Measurements from ENCODE around the gene C1S. TPM values are rescaled to one million over a fixed set of nuclear protein-coding genes. Genes with fewer than 3 reads are reported as not detected.

Gene C1S
- total and polyA plus RNA-seq, 2 donors (not counting 3 experiments of a cell fraction or from before 2014, with no cell fraction given): 0.32 to 0.38 TPM

DNA sequence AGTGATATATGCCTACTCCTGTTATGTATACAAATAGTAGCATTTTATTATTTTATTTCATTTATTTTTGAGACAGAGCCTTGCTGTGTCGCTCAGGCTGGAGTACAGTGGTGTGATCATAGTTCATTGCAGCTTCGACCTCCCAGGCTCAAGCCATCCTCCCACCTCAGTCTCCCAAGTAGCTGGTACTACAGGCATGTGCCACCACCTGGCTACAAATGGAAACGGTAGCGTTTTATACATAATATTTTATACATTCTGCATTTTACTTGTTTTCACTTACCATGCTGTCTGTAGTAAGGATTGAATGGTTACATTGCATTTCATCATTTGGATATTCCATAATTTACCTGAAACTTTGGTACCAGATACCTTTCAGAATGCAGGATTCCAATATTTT is 17.6 kb downstream of the C1S start:
- H3K9ac ChIP-seq (replicated peaks; ENCODE audit: extremely low read depth, insufficient read depth, low read length): no peak overlapping the region
- H3K36me3 ChIP-seq (ENCODE audit: control insufficient read depth in 2 of 2, extremely low read depth in 1 of 2, insufficient read depth in 2 of 2, low read length in 2 of 2): no peaks in the 10 kb centered on the region
- no peak for TF ChIP-seq MYC (IDR thresholded peaks at IDR 0.05; ENCODE audit: low read depth, low read length)
- TF ChIP-seq GATA2 (IDR thresholded peaks at IDR 0.05; ENCODE audit: insufficient read depth, insufficient read length, low read depth, low read length): no peak
- no peak for TF ChIP-seq POLR2A (IDR thresholded peaks at IDR 0.05; ENCODE audit: low read depth, low read length)
- TF ChIP-seq, protein P1, sequence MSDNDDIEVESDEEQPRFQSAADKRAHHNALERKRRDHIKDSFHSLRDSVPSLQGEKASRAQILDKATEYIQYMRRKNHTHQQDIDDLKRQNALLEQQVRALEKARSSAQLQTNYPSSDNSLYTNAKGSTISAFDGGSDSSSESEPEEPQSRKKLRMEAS (IDR thresholded peaks at IDR 0.05; ENCODE audit: insufficient read depth, insufficient read length): no peak
- no peak for TF ChIP-seq POLR2AphosphoS5 (IDR thresholded peaks at IDR 0.05; ENCODE audit: insufficient read depth, low read depth, low read length)
- TF ChIP-seq CTCF (IDR thresholded peaks at IDR 0.05; ENCODE audit: extremely low read depth in 1 of 2, insufficient read depth in 1 of 2, low read depth in 1 of 2, low read length in 2 of 2): no peak
- no peak for TF ChIP-seq EZH2 (IDR thresholded peaks at IDR 0.05; ENCODE audit: borderline replicate concordance, low read depth, low read length, severe bottlenecking)
- no peak for TF ChIP-seq FOS (IDR thresholded peaks at IDR 0.05; ENCODE audit: borderline replicate concordance, insufficient read depth, low read length)
- no peak for TF ChIP-seq JUN (IDR thresholded peaks at IDR 0.05; ENCODE audit: borderline replicate concordance, insufficient read depth, insufficient read length, low read depth)
- H2AFZ ChIP-seq (ENCODE audit: low read depth, low read length): no peak overlapping the region
- DNase-seq (ENCODE audit: low read depth, low spot score) (no peak), FAIRE-seq (no peak)
- dilution Hi-C loops (cut with MboI; ENCODE audit: extremely low pct_ligation_motif_present, low sequenced_read_pairs) (no loop called here), intact Hi-C loops (cut with micrococcal nuclease) (no loop called here)
- CTCF ChIA-PET: no interaction called here
- BruUV-seq (replicated peaks): no TSS peak
- POLR2A ChIA-PET: no interaction called here
- H3K79me2 ChIP-seq (ENCODE audit: control insufficient read depth, insufficient read depth, low read length): no peaks in the 10 kb centered on the region
- no peaks in the 10 kb centered on the region for H3K4me1 ChIP-seq (ENCODE audit: control insufficient read depth, extremely low read depth, insufficient read depth, low read length)
- peaks cover 3 to 12% of the 10 kb centered on the region in 2 experiments for H3K27me3 ChIP-seq (ENCODE audit: control insufficient read depth in 2 of 2, insufficient read depth in 2 of 2, low read length in 2 of 2)
- no peaks in the 10 kb centered on the region for H3K9me1 ChIP-seq (replicated peaks; ENCODE audit: control insufficient read depth, extremely low read depth, insufficient read depth, low read length)
- H4K20me1 ChIP-seq (replicated peaks; ENCODE audit: control insufficient read depth, extremely low read depth, insufficient read depth, low read length): no peaks in the 10 kb centered on the region
- no peak overlapping the region for H3K4me3 ChIP-seq (replicated peaks in 1 of 3; ENCODE audit: insufficient read depth in 1 of 3, low read depth in 1 of 3, low read length in 3 of 3)
- H3K9me3 ChIP-seq (replicated peaks; ENCODE audit: control insufficient read depth, insufficient read depth, low read length): no peaks in the 10 kb centered on the region
- no peak overlapping the region for H3K4me2 ChIP-seq (ENCODE audit: insufficient read depth, low read length)
- H3K27ac ChIP-seq (ENCODE audit: insufficient read depth, low read depth, low read length): no peak overlapping the region

Measured in endothelial cell of umbilical vein (primary cell).